Measurements from ENCODE around the gene ATE1.
"Not testable (repeated sequence)": the region's sequence is repeated elsewhere in the genome, so short reads cannot be mapped to it uniquely, and the experiment has no call there.

ATE1 gene

DNA sequence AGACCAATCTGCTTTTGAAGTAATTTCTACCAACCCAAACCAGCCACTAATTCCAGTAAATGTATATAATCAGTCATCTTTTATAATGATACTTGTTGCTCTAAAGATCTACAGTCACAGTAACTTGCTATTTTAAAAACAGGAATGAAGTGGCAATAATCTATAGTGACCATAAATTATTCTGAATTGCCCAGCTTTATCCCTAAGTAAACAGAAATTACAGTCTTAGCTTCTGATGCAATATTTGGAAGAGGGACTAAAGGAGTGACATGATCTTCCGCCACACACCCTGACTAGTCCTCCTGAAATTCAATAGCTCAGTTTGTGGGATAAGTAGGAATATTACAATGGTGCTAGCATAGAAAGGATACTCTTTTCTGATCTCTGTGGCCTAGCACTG lies 96.1 kb downstream of the ATE1 start:
- no peak for DNase-seq (ENCODE audit: low spot score)

DNA sequence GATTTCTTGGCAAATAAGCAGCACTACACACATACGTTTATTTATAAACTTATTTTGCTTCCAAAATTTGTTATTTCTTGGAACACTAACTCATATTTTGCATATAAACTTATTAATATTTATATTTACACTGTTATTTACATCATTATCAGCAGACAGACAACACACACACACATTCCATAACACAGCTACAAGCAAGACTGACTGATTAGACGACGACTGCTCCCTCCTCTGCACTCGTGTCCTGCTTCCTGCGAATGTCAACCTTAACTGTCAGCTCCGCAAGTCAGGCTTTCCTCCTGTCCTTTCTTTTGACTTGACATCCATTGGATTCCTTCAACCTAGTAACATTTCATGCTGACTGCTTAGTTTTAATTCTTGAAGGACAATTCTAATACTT lies 96.6 kb downstream of the ATE1 start:
- DNase-seq (ENCODE audit: low spot score), result no peak

DNA sequence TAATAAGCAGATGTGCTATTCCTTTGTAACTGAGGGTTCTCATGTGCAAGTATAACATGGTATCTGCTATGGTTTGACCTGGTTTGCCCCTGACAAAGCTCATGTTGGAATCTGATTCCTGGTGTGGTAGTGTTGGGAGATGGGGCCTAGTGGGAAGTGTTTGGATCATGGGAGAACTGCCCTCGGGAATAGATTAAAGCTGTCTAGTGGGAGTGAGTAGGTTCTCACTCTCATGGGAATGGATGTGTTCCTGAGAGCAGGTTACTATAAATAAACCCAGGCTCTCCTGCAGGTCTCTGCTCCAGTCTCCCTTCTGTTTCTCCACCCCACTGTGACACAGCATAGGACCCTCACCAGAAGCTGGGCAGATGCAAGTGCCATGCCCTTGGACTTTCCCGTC lies 97.7 kb downstream of the ATE1 start:
- no peak for DNase-seq (ENCODE audit: low spot score)

DNA sequence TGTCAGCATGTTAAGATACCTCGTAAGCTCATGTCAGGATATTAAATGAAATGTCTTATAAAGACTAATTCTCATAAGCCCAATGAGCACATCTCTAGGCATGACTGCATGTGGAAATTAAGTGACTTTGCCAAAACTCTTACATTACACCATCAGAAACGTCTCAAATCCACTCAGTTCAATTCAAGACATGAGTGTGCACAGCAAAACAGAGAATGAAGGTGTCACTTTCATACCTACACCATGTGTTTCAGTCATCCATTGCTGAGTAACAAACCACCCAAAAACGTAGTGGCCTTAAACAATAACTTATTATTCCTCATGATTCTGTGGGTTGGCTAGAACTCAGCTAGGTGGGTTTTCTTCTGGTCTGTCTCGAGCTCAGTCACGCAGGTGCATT lies 99.8 kb downstream of the ATE1 start:
- no peak for DNase-seq (ENCODE audit: low spot score)

DNA sequence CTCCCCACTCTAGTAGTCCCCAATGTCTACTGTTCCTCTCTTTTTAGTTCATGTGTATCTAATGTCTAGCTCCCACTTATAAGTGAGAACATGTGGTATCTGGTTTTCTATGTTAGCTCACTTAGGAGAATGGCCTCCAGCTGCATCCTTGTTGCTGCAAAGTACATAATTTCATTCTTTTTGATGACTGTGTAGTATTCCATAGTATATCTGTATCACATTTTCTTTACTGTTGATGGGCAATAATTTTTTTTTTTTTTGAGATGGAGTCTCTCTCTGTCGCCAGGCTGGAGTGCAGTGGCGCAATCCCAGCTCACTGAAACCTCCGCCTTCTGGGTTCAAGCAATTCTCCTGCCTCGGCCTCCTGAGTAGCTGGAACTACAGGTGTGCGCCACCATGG lies 101.1 kb downstream of the ATE1 start:
- not testable (repeated sequence) for DNase-seq (ENCODE audit: low spot score)

DNA sequence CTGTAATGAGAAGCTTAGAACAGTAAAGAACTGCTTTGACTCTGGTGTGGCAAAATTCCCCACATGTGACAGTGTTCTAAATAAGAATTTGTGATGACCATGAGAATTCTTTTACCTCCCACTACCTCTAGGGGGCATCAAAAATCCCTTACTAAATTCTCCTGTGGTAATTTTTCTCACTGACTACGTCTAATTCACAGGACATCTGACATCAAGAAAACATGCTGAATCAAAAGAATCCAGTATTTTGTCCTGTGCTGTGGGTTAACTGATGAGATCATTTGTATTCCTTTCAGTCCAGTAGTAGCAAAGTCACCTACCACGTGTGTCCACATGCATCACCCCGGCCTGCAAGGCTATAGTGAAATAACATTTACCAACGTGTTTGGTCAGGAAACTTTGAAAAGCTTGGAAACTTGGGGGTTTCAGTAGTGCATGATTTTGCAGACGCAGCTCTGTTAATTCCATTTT lies 103.8 kb downstream of the ATE1 start:
- DNase-seq (ENCODE audit: low spot score), result peak; percentile 61

DNA sequence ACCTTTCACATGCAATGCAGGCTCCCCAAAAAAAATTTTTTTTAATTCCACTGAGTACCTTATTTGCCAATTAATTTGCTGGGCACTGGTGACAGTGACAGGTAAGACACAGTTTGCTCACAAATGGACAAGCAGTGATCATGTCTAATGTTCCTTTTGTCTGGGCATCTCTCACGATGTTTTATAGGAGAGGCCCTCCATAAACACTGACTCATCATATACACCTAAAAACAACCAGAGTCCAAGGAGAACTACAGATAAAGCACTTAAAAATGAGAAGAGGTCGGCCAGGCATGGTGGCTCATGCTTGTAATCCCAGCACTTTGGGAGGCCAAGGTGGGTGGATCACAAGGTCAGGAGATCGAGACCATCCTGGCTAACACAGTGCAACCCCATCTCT lies 105.1 kb downstream of the ATE1 start:
- no peak for DNase-seq (ENCODE audit: low spot score)

DNA sequence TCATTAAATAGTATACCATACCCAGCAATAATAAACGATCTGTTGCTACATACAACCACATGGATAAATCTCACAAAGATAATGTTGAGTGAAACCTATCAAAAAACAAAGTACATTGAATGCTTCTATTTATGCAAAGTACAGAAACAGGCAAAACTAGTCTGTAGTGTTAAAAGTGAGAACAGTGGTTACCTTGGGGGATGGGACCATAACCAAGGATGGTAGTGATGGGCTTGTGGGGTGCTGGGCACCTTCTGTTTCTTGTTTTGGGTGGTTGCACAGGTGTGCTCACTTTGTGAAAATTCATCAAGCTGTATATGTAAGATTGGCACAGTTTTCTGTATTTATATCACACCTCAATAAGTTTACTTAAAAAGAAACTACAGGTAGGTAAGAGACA lies 105.7 kb downstream of the ATE1 start:
- no peak for DNase-seq (ENCODE audit: low spot score)

DNA sequence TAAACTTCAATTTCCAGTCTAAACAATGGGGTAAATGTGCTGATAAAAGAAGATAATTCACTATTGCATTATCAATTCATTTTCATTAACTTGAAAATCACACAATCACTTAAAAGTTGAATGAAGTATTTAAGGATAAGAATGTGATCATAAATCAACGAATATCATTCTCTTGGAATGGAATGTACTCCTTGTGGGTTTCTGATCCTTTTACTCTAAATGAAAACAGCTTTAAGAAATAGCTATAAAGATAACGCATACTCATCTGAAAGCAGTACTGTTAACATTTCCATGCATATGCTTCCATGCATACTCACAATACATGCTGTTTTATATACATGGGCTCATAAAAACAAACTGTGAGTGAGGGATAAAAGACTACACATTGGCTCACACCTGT lies 108.8 kb downstream of the ATE1 start:
- DNase-seq (ENCODE audit: low spot score), result no peak

DNA sequence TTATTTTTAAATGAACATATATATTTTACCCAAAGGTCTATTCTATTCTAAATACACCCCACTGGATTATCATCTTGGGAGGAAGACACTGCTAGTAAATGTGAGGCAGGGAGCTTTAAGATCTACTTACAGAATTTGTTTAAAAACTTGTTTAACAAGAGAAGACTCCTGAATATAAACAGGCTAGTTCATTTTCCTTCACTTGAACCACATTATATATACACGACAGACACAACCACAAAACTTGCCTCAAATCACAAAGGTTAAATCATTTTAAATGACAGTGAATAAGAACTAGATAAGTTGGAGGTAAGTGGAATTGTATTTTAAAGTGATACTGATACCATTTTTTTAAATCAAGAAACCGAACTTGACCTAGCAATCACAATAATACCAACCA lies 109.2 kb downstream of the ATE1 start:
- DNase-seq (ENCODE audit: low spot score), result no peak

DNA sequence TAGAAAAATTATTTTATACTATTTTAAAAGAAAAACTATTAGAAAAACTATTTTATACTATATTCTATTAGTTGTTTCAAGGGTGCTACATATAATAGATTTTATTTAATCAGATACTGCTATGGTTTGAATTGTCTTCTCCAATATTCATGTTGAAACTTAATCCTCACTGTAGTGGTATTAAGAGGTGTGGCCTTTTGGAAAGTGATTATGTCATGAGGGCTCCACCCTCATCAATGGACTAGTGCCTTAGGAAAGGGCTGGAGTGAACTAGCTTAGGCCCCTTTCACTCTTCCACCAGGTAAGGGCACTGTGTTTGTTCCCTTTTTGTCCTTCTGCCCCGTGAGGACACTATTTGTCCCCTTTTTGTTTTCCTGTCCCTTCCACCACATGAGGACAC lies 111.6 kb downstream of the ATE1 start:
- DNase-seq (ENCODE audit: low spot score), result no peak

DNA sequence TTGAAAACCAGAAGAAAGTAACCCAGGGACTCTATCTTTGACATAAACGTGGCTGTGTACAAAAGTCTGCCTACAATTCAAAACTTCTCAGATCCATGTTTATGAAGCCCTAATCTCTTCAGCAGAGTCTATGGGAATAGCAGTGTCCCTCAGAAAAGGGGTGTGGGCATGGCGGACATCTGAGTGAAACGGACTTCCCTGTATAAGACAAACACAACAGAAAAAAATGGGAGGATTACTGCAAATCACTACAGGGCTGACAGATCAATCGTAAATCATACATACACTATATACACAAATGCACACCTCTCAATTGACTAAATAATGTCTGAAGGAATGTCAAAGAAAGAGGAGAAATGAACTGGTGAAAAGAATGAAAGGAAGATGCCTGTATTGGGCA lies 114.0 kb downstream of the ATE1 start:
- no peak for DNase-seq (ENCODE audit: low spot score)

DNA sequence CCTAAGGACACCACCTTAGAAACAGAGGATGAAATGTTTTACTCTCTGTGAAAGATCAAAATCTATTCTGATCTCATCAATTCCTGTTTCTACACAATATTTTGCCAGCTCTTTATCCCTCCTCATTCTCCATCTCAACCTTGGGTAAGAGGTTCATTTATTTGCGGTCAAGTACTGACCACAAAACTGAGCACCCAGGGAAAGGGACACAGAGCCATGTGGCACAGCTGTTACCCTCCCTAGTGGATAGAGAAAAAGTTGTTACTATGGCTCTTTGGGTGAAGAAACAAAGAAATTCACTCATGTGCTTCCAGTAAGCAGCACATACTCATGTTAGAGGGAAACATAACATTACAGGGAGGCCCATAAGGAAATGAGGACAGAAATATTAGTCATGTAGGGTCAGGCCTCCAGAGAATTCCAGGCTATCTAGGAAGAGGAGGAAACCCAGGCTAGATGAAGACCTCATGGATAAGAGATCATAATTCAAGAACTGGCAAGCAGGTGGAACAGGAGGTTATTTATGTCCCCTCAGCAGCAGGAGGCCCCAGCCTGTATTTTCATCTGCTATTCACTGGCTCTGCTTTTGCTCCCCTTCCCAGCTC lies 114.5 kb downstream of the ATE1 start:
- peak; percentile 33 for DNase-seq (ENCODE audit: low spot score)

DNA sequence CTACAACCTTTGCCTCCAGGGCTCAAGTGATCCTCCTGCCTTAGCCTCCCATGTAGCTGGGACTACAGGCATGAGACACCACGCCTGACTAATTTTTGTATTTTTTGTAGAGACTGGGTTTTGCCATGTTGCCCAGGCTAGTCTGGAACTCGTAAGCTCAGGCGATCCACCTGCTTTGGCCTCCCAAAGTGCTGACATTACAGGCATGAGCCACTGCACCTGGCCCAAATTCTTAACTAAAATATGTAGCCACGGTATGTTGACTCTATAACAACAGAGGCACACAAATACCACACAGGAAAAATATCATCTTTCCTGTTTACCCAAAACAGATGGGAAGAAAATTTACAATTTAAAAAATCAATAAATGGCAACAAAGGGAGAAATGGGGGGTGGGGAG lies 115.8 kb downstream of the ATE1 start:
- DNase-seq (ENCODE audit: low spot score), result no peak

DNA sequence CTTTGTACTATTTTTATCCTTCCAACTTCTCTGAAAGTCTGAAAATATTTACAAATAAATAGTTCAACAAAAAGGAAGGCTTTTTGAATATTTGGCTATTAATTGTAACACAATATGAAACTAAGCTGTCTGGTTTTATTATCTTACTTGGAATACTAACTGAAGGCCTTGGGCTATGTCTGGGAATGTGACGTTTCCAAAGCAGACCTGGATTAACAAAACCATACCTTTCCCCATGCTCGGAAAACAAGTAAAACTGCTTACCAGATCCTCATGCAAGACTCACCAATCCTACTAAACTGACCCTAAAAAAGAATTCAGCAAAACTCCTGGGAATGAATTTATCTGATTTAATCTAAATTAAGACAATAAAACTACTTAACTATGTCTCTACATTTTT lies 116.4 kb downstream of the ATE1 start:
- DNase-seq (ENCODE audit: low spot score), result no peak

DNA sequence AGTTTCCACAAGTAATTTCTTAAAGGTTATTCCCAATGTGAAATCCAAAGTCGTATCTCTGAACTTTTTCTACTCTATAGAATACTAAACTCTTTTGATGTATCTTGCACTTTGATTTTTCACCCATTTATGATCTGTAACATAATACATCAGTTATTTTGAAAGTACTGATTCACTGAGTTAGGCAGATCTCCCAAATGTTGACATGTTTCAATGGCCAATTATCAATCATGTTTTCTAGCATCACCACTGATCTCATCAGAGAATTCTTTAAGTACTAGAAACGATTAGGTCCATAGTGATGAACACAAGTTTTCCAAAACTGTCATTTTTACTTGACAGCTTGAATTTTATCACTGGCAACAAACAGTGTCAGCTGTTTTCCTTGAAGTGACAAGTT lies 119.0 kb downstream of the ATE1 start:
- DNase-seq (ENCODE audit: low spot score), result no peak

DNA sequence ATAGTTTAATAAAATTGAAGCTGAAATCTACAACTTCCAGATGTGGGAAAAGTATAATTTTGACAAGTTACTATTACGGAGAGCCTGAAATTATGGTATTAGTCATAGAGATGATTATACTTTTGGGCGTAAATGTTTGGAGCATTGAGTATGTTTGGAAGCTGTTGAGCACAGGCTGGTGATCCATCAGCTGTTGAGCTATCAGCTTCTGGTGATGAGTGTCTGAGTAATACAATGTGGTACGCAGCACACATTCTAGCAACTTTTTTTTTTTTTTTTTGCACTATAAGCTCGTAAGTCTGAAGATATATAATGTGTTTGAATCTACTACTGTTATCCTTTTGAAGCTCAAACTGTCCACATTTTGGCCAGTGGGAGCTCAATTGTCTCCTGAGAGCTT lies 123.4 kb downstream of the ATE1 start:
- DNase-seq (ENCODE audit: low spot score), result peak; percentile 84

DNA sequence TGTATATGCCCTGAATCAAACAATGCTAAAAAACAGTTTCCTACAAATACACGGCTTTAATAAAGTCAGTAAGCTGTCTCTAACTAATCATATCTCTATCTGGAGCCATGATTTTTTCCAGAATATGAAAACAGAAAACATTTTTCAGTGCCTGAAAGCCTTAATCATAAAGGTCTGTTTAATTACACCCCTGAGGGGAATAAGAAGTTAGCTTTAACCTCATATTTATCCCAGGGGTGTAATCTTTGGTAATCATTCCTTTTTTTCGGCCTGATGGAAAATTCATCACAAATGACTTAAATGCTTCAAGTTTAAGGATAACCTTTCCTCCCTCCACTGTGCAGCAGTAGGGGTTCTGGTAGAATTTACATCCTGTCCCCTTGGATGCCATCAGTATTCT lies 124.2 kb downstream of the ATE1 start:
- no peak for DNase-seq (ENCODE audit: low spot score)

DNA sequence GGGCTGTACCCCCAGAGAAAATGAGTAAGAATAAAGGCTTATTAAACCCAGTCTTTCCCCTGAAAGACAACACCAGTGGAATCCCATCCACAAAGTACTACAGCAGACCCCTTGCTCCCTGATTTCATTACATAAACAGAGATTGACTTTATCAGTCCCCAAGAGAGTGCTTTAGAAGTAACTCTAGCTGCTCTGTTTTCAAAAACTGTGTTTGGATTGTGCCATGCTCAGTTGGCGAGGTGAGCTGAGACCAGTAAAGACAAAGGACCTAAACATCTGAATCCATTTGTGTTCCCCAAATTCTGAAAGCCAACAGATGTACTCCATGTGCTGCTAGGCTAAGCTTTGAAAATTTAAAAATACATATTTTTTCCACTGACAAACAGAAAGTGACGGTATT lies 127.0 kb downstream of the ATE1 start:
- no peak for DNase-seq (ENCODE audit: low spot score)

DNA sequence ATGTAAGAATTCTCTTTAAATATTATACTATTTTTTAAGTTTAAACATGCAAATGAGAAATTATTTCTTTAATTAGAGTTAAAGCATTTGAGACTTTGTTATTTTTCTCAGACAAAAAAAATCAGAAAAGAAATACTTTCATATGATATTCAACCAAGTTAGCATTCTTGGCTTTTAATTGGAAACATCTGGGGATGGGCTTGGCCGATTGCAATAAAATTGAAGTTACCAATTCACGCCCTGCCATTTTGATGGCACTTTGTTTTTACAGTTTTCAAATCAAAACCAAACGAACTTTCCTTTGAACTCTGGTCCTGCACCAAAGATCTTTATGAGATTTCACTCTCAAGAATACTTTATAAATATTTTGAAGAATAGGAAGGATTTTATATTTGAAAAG lies 127.7 kb downstream of the ATE1 start:
- peak; percentile 6 for DNase-seq (ENCODE audit: low spot score)

DNA sequence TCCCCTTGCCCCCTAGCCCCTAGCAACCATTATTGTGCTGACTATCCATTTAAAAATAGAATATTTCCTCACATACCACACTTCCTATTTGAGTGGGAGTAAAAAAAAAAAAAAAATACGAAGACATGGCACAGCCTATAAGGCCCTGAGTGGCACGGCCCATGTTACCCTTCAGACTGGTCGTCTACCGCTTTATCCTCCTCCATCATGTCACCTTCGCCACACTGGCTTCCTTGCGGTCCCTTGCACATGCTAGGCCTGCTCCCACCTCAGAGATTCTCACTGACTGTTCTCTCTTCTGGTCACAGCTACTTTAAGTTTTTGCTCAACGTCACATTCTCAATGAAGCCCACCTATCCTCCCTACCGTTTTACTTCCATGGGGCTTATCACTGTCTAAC lies 130.3 kb downstream of the ATE1 start:
- no peak for DNase-seq (ENCODE audit: low spot score)

DNA sequence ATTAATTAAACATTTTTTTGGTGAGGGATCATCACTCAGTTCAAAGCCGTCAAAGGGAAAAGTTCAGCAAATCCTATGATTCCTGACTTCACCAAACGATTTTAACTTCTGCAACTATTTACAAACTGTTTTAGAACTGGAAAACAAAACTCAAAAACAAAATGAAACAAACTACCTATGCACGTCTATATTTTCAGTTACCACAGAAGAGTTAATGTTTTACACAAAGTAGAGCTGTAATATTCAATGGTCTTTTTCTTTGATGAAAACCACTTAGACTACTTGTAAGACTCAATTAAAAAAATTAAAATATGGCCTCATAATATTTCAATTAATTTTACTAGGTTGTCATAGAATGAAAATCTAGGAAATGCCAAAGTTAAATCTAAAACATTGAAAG lies 131.5 kb downstream of the ATE1 start:
- no peak for DNase-seq (ENCODE audit: low spot score)

DNA sequence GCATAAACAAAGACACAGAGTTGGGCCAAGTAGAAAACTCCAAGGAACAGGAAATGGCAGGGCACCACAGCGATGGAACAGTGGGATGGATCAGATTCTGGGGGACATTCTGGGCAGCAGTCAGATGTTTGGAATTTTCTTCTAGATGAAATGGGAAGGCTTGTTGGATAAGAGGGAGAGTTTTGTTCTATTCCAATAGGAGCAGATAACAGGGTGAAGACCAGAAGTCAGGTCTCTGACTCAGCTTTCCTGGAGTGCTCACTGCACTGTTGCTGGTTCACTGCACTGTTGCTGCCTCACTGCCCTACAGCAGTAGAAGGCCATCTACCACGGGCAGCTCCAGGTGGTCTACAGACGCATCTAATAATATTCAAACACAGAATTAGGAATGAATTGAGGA lies 135.6 kb downstream of the ATE1 start:
- peak; percentile 14 for DNase-seq (ENCODE audit: low spot score)

DNA sequence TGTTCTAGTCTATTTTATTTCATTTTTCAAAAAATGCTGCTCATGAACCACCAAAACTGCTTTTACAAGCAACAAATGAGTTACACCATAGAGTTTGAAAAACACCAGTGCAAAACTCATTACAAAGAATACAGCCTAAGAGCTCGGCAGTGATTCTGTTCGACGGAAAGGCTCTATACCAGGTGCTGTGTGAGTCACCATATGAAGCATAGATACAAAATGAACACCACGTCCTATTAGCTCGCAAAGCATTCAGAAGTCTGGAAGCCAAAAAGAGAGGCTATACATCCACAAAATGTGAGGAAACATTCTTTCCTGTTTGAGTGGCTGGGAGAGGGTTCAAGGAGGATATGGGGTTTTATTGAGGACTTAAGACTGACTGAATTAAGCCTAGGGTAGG lies 136.1 kb downstream of the ATE1 start:
- DNase-seq (ENCODE audit: low spot score), result no peak

DNA sequence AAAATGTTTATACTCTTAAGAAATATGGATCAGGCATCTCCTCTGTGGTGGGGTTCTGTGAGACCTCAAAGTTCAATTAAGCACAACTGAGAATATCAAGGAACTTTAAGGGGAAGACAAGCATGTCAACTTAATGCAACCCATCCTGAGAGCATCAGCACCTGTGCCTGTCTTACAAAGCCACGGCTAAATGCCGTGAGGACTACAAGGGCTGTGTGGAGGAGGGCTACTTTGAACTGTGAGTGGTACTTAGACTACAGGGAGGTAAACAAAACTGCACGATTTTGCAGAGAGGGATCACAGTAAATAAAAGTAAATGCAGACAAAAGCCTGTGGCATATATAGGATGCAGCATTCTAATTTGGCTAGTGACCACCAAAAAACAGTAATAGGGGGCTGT lies 139.1 kb downstream of the ATE1 start:
- no peak for DNase-seq (ENCODE audit: low spot score)

Measured in AG08395 (cell line).